CD4-positive, alpha-beta T cell treated with Interferon alpha-2 for 1 hour (primary cell): Measurements from ENCODE around the gene SEMA6D.

Experiments used
- DNase-seq, 2 donors: peaks; one replicate each; pipeline ENCODE4 v3.0.0-alpha.2; 2020 to 2022

Gene SEMA6D

GRCh38 chr15:47746516-47746915 lies 29.2 kb downstream of the SEMA6D start:
- DNase-seq: no peak

- no peak for DNase-seq
Measured at GRCh38 chr15:47750030-47750739, 32.9 kb downstream of the SEMA6D start.

GRCh38 chr15:47750740-47751262 lies 33.5 kb downstream of the SEMA6D start:
- no peak for DNase-seq

- no peak for DNase-seq
Measured at GRCh38 chr15:47753591-47753990, 36.3 kb downstream of the SEMA6D start.

GRCh38 chr15:47754312-47754711 lies 37.0 kb downstream of the SEMA6D start:
- DNase-seq: no peak

- no peak for DNase-seq
Measured at GRCh38 chr15:47755941-47756340, 38.6 kb downstream of the SEMA6D start.

GRCh38 chr15:47756872-47757271 lies 39.6 kb downstream of the SEMA6D start:
- DNase-seq: no peak

- no peak for DNase-seq
Measured at GRCh38 chr15:47757331-47757730, 40.0 kb downstream of the SEMA6D start.

- no peak for DNase-seq
Measured at GRCh38 chr15:47762621-47763020, 45.3 kb downstream of the SEMA6D start.

- DNase-seq: no peak
Measured at GRCh38 chr15:47764666-47765065, 47.4 kb downstream of the SEMA6D start.

- DNase-seq: no peak
Measured at GRCh38 chr15:47766406-47766805, 49.1 kb downstream of the SEMA6D start.

GRCh38 chr15:47767035-47767434 lies 49.7 kb downstream of the SEMA6D start:
- no peak for DNase-seq

GRCh38 chr15:47768735-47769134 lies 51.4 kb downstream of the SEMA6D start:
- DNase-seq: no peak

GRCh38 chr15:47769166-47769565 lies 51.9 kb downstream of the SEMA6D start:
- DNase-seq: no peak

GRCh38 chr15:47773143-47773542 lies 55.8 kb downstream of the SEMA6D start:
- DNase-seq: no peak

- no peak for DNase-seq
Measured at GRCh38 chr15:47778263-47778770, 61.0 kb downstream of the SEMA6D start.

- no peak for DNase-seq
Measured at GRCh38 chr15:47780971-47781370, 63.7 kb downstream of the SEMA6D start.

GRCh38 chr15:47781527-47781926 lies 64.2 kb downstream of the SEMA6D start:
- no peak for DNase-seq

GRCh38 chr15:47784820-47785219 lies 67.5 kb downstream of the SEMA6D start:
- DNase-seq: no peak

- DNase-seq: no peak
Measured at GRCh38 chr15:47786371-47786770, 69.1 kb downstream of the SEMA6D start.

- DNase-seq: no peak
Measured at GRCh38 chr15:47787875-47788274, 70.6 kb downstream of the SEMA6D start.

GRCh38 chr15:47788685-47789084 lies 71.4 kb downstream of the SEMA6D start:
- DNase-seq: no peak

- no peak for DNase-seq
Measured at GRCh38 chr15:47791161-47791560, 73.9 kb downstream of the SEMA6D start.

GRCh38 chr15:47792231-47792630 lies 74.9 kb downstream of the SEMA6D start:
- DNase-seq: no peak
